GM13976 (cell line): ENCODE data around the gene CYRIA.

Source experiments
- DNase-seq: peaks from one replicate; pipeline ENCODE4 v3.0.0; 2012; ENCODE audit warnings: low spot score
- in situ Hi-C: fragments of 300-500 bp; cut with MboI; formaldehyde crosslinking; loops from one replicate; pipeline ENCODE4 v1.12.0; 2022; ENCODE audit warnings: low sequenced_read_pairs, mixed read lengths, inconsistent platforms; ENCODE audit not compliant: unreplicated experiment
- TF ChIP-seq, protein P1 (sequence below): IDR thresholded peaks from 2 replicates; pipeline ENCODE4 v1.5.1; 2012; ENCODE audit warnings: borderline replicate concordance, mild to moderate bottlenecking; ENCODE audit not compliant: insufficient read depth; ENCODE audit errors: extremely low read depth, missing control alignments, control extremely low read depth

Gene CYRIA

DNA sequence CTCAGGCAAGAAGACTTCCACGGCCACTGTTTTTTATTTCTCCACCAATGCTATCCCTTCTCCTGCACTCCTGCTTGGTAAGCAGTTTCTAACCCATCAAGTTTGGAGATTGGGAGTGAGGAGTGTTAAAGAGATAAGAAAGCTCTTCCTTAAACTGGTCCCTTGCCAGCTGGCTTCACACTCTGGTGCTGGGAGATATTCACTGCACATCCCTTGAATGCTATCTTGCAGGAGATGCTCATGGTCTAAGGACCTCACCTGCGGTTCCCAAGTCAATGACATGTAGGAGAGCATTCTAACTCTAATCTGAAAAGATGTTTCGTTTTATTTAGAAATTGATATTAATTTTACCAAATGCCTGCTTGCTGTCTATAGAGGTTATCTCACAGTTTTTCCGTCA, 28.2 kb upstream of the CYRIA start:
- in situ Hi-C loops = no loop called here
- TF ChIP-seq, protein P1, sequence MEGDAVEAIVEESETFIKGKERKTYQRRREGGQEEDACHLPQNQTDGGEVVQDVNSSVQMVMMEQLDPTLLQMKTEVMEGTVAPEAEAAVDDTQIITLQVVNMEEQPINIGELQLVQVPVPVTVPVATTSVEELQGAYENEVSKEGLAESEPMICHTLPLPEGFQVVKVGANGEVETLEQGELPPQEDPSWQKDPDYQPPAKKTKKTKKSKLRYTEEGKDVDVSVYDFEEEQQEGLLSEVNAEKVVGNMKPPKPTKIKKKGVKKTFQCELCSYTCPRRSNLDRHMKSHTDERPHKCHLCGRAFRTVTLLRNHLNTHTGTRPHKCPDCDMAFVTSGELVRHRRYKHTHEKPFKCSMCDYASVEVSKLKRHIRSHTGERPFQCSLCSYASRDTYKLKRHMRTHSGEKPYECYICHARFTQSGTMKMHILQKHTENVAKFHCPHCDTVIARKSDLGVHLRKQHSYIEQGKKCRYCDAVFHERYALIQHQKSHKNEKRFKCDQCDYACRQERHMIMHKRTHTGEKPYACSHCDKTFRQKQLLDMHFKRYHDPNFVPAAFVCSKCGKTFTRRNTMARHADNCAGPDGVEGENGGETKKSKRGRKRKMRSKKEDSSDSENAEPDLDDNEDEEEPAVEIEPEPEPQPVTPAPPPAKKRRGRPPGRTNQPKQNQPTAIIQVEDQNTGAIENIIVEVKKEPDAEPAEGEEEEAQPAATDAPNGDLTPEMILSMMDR = no peak
- no peak for DNase-seq

DNA sequence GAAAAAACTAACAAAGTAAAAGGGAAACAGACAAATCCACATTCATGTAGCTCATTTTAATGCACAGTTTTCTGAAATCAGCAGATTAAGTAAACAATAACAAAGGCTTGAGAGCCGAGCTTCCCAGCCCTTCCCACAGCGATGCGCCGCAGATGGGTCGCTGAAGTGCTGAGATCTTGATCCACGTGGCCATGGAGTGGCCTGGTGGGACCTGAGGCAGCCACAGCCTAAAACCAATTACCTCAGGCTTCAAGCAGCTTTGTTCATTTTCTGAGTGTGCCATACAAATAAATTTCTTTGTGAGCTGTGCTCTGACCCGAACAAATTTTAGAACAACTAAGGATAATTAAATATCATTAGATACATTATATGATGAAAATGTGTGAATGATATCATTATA, 25.6 kb upstream of the CYRIA start:
- in situ Hi-C loops = no loop called here
- DNase-seq = no peak
- TF ChIP-seq, protein P1 = no peak

DNA sequence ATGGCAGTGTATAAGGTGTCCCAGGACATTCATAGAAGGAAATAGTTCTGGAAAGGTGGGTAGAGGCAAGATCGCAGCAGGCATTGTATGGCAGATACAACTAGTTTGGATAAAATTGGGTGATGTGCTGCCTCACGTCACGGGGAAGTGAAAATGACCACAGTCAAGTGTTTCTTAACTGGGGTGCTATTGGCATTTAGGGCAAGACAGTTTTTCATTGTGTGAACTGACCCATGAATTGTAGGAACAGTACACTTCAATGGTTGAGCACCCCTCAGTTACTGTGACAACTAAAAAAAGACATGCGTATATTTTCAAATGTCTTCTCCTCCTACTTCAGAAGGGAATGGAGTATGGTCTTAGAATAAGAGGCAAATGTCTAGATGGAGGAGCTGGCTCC, 22.3 kb upstream of the CYRIA start:
- TF ChIP-seq, protein P1 = no peak
- DNase-seq = no peak
- in situ Hi-C loops = no loop called here

DNA sequence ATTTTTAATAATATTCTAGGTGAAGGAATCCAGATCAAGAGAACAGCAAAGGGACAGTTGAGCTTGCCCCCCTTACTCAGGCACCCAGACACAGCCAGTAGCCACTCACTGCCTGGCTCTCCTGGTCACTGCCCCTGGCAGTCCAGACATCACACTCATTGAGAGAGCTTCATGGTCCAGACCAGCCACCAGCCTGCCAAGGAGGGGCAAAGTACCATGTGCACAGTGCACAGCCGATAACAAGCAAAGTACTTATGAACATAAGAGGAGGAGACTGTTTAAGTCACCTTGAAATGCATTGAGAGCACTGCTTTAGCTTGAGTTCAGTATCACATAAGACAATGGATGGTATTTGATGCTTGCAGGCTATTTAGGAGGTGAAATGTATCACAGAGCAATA, 21.6 kb upstream of the CYRIA start:
- DNase-seq = no peak
- TF ChIP-seq, protein P1 = no peak
- in situ Hi-C loops = no loop called here

DNA sequence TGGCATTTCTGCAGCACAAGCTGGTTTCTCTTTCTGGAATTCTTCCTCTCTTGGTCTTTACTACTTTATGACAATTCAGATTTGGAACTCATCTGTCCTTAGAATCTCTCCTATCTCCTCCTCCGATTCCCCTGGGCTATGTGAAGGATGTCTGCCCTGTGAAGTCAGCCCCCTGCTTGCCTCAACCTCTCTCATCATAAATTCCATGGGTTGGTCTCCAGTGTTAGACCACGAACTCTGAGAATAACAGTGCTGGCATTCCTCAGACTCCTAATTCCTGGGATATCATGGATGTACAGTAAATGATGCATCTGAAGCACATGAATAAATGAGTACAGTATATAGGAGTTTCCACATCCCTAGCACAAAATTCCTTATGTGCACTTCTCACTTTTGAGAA, 21.0 kb upstream of the CYRIA start:
- in situ Hi-C loops = no loop called here
- DNase-seq = no peak
- TF ChIP-seq, protein P1 = no peak

DNA sequence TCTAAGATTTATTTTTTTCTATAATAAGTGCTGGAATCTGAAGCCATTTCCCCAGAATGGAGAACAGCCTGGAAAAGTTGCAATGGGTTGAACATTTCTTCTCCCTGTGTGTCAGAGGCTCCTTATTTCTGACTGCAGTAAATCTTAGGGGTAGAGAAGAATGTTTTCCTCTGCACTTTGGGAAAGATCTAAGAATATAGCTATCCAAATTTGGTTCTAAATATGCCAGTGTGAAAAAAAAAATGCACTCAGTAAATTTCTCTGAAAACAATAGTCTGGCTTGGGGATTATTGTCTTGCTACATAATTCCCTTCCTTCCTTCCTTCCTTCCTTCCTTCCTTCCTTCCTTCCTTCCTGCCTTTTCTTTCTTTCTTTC, 19.7 kb upstream of the CYRIA start:
- TF ChIP-seq, protein P1 = no peak
- no peak for DNase-seq
- in situ Hi-C loops = no loop called here

DNA sequence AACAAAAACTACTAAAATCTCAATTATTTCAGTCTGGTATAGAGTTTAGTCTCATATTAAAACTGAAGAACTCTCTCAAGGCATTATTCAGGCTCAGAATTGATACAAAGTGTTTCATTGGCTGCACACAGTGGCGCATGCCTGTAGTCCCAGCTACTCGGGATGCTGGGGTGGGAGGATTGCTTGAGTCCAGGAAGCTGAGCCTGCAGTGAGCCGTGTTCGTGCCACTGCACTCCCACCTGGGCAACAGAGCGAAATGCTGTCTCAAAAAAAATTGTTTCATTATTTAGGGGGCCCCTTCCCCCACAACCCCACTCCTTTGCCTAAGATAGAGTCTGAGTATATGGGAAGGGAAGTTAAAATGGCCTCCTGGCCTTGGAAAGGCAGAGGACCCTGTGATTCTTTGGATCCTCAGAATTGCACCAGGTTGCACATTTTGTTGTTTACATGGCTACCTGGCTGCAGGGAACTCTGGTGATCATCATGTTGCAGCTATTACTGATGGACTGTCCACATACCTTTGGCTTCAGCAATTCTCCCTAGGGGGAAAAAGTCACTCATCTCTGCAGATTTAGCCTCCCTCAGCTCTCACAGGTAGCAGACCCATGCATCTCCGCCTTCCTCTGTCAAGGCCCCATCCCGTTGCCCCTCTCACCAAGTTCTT, 19.2 kb upstream of the CYRIA start:
- TF ChIP-seq, protein P1 = no peak
- in situ Hi-C loops = no loop called here
- no peak for DNase-seq
